ENCODE results near the gene AHNAK. TPM values are rescaled to one million over a fixed set of nuclear protein-coding genes. Genes with fewer than 3 reads are reported as not detected.

Gene AHNAK
- total RNA-seq, 4 donors from 2014 or later = 1,199 to 1,973 (median 1,368) TPM

DNA sequence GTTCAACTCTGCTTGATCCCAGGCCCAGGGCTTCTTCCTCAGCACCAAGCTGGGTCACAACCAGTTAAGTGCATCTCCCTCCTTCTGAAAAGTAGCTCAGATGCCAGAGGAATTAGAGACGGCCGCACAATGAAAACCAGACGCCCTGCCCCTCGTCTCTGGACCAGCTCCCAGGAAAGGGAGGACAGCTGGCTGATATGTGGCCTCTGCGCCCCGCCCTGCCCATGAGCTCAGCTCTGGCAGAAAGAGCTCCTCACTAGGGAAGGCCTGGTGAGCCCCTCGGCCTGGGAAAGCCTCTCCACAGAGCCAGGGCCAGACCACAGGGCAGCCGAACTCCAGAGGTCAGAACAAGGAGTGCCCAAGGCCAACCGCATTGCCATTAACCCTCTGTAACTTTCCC is 145.8 kb downstream of the AHNAK start:
- TF ChIP-seq, protein P1, sequence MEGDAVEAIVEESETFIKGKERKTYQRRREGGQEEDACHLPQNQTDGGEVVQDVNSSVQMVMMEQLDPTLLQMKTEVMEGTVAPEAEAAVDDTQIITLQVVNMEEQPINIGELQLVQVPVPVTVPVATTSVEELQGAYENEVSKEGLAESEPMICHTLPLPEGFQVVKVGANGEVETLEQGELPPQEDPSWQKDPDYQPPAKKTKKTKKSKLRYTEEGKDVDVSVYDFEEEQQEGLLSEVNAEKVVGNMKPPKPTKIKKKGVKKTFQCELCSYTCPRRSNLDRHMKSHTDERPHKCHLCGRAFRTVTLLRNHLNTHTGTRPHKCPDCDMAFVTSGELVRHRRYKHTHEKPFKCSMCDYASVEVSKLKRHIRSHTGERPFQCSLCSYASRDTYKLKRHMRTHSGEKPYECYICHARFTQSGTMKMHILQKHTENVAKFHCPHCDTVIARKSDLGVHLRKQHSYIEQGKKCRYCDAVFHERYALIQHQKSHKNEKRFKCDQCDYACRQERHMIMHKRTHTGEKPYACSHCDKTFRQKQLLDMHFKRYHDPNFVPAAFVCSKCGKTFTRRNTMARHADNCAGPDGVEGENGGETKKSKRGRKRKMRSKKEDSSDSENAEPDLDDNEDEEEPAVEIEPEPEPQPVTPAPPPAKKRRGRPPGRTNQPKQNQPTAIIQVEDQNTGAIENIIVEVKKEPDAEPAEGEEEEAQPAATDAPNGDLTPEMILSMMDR (IDR thresholded peaks at IDR 0.05; ENCODE audit: low read depth) = no peak

DNA sequence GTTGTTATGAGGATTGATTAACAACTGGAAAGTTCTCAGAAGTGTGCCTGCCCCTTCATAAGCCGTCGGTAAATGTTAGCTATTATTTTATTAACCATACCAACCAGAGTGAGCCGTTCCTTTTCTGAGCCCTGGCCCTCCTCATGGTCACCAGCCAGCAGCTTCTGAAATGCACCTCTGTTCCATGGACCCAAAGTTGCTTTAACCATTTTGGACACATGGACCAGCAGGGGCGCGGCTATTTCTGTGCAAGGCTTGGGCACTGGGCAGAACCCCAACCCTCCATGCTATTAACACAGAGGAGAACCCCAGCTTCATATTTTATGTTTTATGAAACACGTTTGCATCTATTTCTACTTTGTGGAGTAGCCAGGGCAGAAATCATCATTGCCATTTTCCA is 146.3 kb downstream of the AHNAK start:
- TF ChIP-seq, protein P1 (IDR thresholded peaks at IDR 0.05; ENCODE audit: low read depth) = no peak

DNA sequence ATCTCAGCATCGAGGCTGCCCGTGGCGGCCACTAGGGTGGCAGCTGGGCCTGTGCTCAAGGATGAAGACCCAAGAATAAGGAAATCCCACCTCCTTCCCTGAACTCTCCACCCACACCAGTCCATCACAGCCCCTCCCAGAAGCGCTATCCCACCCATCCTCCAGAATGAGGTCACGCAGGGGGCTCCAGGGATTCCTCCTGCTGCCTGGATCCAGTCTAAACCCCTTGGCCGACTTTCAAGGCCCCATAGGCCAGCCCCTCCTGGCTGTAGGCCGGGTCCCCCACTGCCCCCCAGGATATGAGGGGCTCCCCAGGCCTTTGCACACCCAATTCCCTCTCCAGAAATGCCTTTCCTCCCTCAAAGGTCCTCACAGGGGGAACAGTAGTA is 146.7 kb downstream of the AHNAK start:
- TF ChIP-seq, protein P1 (IDR thresholded peaks at IDR 0.05; ENCODE audit: low read depth) = no peak

DNA sequence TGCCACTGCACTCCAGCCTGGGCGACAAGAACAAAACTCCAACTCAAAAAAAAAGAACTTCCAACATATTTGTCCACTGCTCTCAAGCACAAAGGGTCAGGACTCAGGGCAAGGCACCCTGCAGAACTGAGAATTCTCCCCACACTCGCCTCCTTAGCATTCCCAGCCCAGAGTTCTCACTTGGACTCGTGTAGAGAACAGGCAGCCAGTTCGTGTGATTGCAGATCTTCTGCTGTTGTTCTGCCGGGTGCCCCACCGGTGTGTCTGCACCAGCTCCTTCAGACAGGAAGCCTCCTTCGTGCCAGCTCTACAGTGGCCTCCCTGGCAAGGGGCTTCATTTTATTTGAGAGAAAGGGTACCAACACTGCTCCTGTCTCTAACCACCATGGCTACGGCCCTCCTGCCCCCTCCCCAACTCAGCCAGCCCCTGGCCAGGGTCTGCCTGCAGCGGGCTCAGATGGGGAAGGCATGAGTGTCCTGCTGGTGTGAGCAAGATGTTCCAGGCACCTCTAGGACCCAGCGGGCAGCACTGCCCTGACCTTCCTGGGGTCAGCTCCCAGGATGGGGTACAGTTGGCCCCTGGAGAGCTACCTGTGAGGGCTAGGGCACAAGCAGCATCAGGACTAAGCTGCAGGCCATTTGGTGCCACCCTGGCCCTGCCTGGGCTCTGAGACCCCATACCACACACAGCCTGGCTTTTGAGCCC is 147.3 kb downstream of the AHNAK start:
- TF ChIP-seq, protein P1 (IDR thresholded peaks at IDR 0.05; ENCODE audit: low read depth) = no peak

DNA sequence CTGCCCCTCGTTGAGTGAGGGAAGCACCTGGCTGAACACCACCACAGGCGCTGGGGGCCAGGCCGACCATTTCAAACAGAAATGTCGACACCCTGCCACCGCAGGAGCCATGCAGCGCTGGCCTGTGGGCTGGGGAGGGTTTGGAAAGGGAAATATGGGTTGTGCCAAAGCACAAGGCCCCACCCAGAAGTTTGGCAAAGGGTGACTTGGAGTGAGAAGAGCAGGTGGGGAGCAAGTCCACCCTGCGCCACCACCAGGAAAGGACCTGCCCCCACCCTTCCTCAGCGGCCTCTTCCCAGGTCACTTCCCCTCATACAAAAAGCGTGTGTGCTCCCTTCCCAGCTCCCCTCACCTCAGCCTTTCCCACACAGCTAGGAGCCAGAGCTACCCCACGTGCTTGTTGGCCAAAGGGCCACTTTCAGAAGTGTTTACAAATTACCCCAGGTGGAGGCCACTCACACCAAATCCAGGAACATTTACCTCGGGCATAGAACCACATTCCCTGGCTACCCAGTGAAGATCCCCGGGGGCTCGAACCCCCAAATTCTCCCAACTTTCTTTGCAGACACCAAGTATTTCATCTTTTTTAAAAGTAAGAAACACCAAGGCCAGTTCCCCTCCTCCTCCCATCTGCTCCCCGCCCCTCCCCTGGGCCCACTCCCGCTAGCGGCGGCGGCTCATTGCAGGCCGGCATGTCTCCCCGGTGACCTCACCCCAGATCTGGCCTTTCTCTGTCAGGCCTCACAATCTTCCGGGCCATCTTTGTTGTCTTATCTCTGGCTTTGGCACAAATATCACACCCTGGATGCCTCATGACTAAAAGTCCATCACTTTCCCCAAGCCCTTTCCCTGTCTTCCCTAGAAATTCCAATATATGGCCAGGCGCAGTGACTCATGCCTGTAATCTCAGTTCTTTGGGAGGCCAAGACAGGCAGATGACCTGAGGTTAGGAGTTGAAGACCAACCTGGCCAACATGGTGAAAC is 148.3 kb downstream of the AHNAK start:
- TF ChIP-seq, protein P1 (IDR thresholded peaks at IDR 0.05; ENCODE audit: low read depth) = no peak

DNA sequence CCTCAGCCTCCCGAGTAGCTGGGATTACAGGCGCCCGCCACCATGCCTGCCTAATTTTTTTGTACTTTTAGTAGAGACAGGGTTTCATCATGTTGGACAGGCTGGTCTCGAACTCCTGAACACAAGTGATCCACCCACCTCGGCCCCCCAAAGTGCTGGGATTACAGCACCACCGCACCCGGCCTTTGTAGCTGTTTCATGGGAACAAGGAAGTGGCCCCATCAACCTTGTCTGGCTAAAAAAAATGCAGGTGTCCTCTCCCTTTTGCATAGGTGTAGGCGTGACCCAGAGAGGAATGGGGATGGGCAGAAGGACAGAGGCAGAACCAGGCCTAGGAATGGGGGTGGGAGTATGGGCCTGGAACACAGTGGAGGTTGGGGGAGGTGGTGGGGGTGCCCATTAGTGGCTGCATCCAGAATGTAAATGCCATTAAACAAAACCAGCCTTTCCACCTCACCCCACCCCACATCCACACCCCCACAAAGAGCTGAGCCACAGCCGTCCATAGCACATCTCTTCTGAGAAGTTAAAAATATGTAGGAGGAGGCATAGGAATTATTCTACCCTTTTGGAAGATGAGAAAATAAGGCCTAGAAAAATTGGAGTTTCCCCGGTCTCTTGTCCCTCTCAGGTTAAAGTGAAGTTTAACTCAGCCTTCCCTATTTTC is 150.6 kb downstream of the AHNAK start:
- TF ChIP-seq, protein P1 (IDR thresholded peaks at IDR 0.05; ENCODE audit: low read depth) = no peak

All from subcutaneous adipose tissue (tissue), 4 donors.